Measurements from ENCODE around the gene PRR19. TPM values are rescaled to one million over a fixed set of nuclear protein-coding genes. Genes with fewer than 3 reads are reported as not detected.

The PRR19 gene
- total RNA-seq, 1 experiment from 2014 or later: 3.2 TPM

GRCh38 chr19:42353341-42354015 is 51.5 kb downstream of the PRR19 start:
- Histone ChIP-seq H4K5ac (ENCODE audit: insufficient read length, low read depth, low read length) (no peak overlapping the region), H4K8ac (replicated peaks; ENCODE audit: insufficient read length, low read depth, low read length) (no peak overlapping the region), H3K79me1 (ENCODE audit: insufficient read depth, low read depth, low read length, poor library complexity, severe bottlenecking) (no peaks in the 10 kb centered on the region), H3K4me1 (ENCODE audit: insufficient read depth, low read length) (no peaks in the 10 kb centered on the region), H4K91ac (ENCODE audit: insufficient read length, low read depth, low read length) (no peak overlapping the region), H3K4me2 (ENCODE audit: insufficient read depth, insufficient read length, low read length) (no peak overlapping the region), H3K18ac (ENCODE audit: insufficient read length, low read depth, low read length) (no peak overlapping the region), H2BK12ac (ENCODE audit: insufficient read length, low read depth, low read length) (no peak overlapping the region), H2BK15ac (ENCODE audit: low read depth, low read length) (no peak overlapping the region), H3K23me2 (ENCODE audit: insufficient read length, low read depth, low read length, poor library complexity, severe bottlenecking) (no peaks in the 10 kb centered on the region), H2BK120ac (ENCODE audit: low read depth, low read length, poor library complexity, severe bottlenecking) (no peak overlapping the region), H3K27me3 (ENCODE audit: insufficient read depth, low read length) (no peaks in the 10 kb centered on the region), H2BK20ac (ENCODE audit: low read depth, low read length, poor library complexity, severe bottlenecking) (no peak overlapping the region), H3K27ac (ENCODE audit: insufficient read length, low read depth, low read length) (no peak overlapping the region), H3K9ac (ENCODE audit: extremely low read depth, insufficient read length, low read length) (no peak overlapping the region), H4K20me1 (ENCODE audit: control insufficient read depth, insufficient read depth, insufficient read length) (no peaks in the 10 kb centered on the region), H3K23ac (ENCODE audit: insufficient read length, low read depth, low read length) (no peak overlapping the region), H3K4ac (ENCODE audit: low read depth, low read length) (no peak overlapping the region), H3T11ph (ENCODE audit: low read length) (no peak overlapping the region), H3K56ac (ENCODE audit: insufficient read length, low read depth, low read length) (no peak overlapping the region), H2AFZ (ENCODE audit: low read length) (no peak overlapping the region), H3K9me3 (ENCODE audit: control insufficient read depth, low read depth, low read length) (no peaks in the 10 kb centered on the region), H3K14ac (ENCODE audit: insufficient read depth, low read length) (no peak overlapping the region), H2BK5ac (ENCODE audit: insufficient read length, low read length) (no peak overlapping the region), H3K79me2 (ENCODE audit: insufficient read depth, low read length) (no peaks in the 10 kb centered on the region), H2AK5ac (ENCODE audit: insufficient read length, low read length) (no peak overlapping the region)
- Mint-ChIP-seq H3K36me3 (ENCODE audit: insufficient read depth in 1 of 3, low read depth in 3 of 3) (peaks cover 2 to 34% (median 22%) of the 10 kb centered on the region in 3 experiments; a peak in 5 of 7 replicates), H3K4me1 (peaks cover 0 to 4% of the 10 kb centered on the region in 2 experiments; a peak in 1 of 4 replicates), H3K27ac (no peak overlapping the region; a peak in 2 of 7 replicates), H3K9me3 (no peaks in the 10 kb centered on the region; a peak in 1 of 5 replicates), H3K4me3 (no peak overlapping the region), H3K27me3 (ENCODE audit: low read depth) (no peaks in the 10 kb centered on the region)
- WGBS (ENCODE audit: extremely low coverage, insufficient read length, low lambda C conversion rate): no CpG with 5 or more reads among the region's 29 CpGs
- TF ChIP-seq CTCF (conservative IDR thresholded peaks at IDR 0.05): no peak
- no peak for DNase-seq
